GM12878 (cell line): ENCODE results near the gene NPAS3. TPM values are rescaled to one million over a fixed set of nuclear protein-coding genes. Genes with fewer than 3 reads are reported as not detected.

Source experiments
- ATAC-seq: fragments of 200-7000 bp; cut with Tn5 transposase; 3 replicates; pipeline ENCODE4 v1.9.1; 2020; ENCODE audit warnings: mild to moderate bottlenecking, moderate library complexity
- BruUV-seq: library from RNA; stranded (reverse); fragments of 400-500 nt; replicated peaks from 2 replicates; lab custom pipeline; 2021; lab: Mats Ljungman, UMichigan
- CTCF ChIA-PET: fragments of 300-600 bp; sonication (Branson Sonifier 250); formaldehyde crosslinking; extraction: SDS; loops from one replicate; lab custom pipeline; 2021; ENCODE audit warnings: inconsistent platforms; lab: Yijun Ruan, JAX
- POLR2A ChIA-PET: fragments of 350-600 bp; formaldehyde crosslinking; extraction: SDS; loops from one replicate; lab custom pipeline; 2021; ENCODE audit warnings: inconsistent platforms; lab: Charles Lee
- RAD21 ChIA-PET: fragments of 300-600 bp; sonication (Branson Sonifier 250); formaldehyde crosslinking; loops from one replicate; lab custom pipeline; 2023; ENCODE audit warnings: antibody characterized with exemption; ENCODE audit not compliant: unreplicated experiment; lab: Charles Lee
- SMC1A ChIA-PET: fragments of 300-600 bp; sonication (Branson Sonifier 250); formaldehyde crosslinking; loops from one replicate; lab custom pipeline; 2023; ENCODE audit not compliant: unreplicated experiment, uncharacterized antibody; lab: Charles Lee
- DNase-seq: peaks from one replicate; pipeline ENCODE4 v3.0.0-alpha.2; 2011; ENCODE audit warnings: low read depth, low spot score
- FAIRE-seq: peaks from 3 replicates; lab custom pipeline; 2011; peaks lifted over from hg19 to GRCh38; lab: Jason Lieb, UNC
- H2AFZ ChIP-seq: 2 replicates; pipeline ENCODE4 v1.6.0; 2011; ENCODE audit warnings: low read depth, low read length, control low read depth; ENCODE audit not compliant: control insufficient read depth
- H3K27ac ChIP-seq: 2 replicates; pipeline ENCODE4 v1.5.1; 2011; ENCODE audit warnings: control low read depth; ENCODE audit not compliant: control insufficient read depth, insufficient read depth
- H3K27me3 ChIP-seq, 2 experiments: replicated peaks in 1 of 2; 2 replicates each; pipeline versions ENCODE4 v1.6.0 to v1.6.1; 2011; ENCODE audit warnings: low read length in 1 of 2; ENCODE audit not compliant: control insufficient read depth in 2 of 2, insufficient read depth in 2 of 2
- H3K36me3 ChIP-seq, 2 experiments: 2 replicates each; pipeline ENCODE4 v1.5.1; 2011; ENCODE audit warnings: low read length in 1 of 2; ENCODE audit not compliant: control insufficient read depth in 2 of 2, insufficient read depth in 2 of 2
- H3K4me1 ChIP-seq: 2 replicates; pipeline ENCODE4 v1.6.1; 2011; ENCODE audit warnings: mild to moderate bottlenecking, low read length, moderate library complexity, mixed read lengths; ENCODE audit not compliant: control insufficient read depth, insufficient read depth
- H3K4me2 ChIP-seq: 2 replicates; pipeline ENCODE4 v1.6.0; 2011; ENCODE audit warnings: control low read depth; ENCODE audit not compliant: control insufficient read depth, insufficient read depth
- H3K4me3 ChIP-seq: fragments of 200-600 bp; sonication (generic); 2 replicates; pipeline ENCODE4 v1.5.1; 2016
- H3K79me2 ChIP-seq: 2 replicates; pipeline ENCODE4 v1.6.0; 2011; ENCODE audit warnings: low read length; ENCODE audit not compliant: control insufficient read depth, insufficient read depth
- H3K9ac ChIP-seq: 2 replicates; pipeline ENCODE4 v1.8.0; 2011; ENCODE audit warnings: low read length, control low read depth, mixed read lengths; ENCODE audit not compliant: control insufficient read depth, insufficient read depth
- H3K9me3 ChIP-seq: replicated peaks from 3 replicates; pipeline ENCODE4 v1.5.1; 2011; ENCODE audit warnings: mild to moderate bottlenecking, low read length; ENCODE audit not compliant: control insufficient read depth, insufficient read depth
- H4K20me1 ChIP-seq: 2 replicates; pipeline ENCODE4 v1.6.0; 2011; ENCODE audit not compliant: control insufficient read depth, insufficient read depth
- CHD1 ChIP-seq: IDR thresholded peaks from 2 replicates; pipeline ENCODE4 v1.6.1; 2012; ENCODE audit warnings: low read depth, low read length, improper control_type of control experiment
- CREB1 ChIP-seq: IDR thresholded peaks from 2 replicates; pipeline ENCODE4 v1.6.1; 2012; ENCODE audit warnings: low read depth, mild to moderate bottlenecking, inconsistent platforms
- JUNB ChIP-seq: IDR thresholded peaks from 2 replicates; pipeline ENCODE4 v1.6.1; 2016; ENCODE audit warnings: antibody characterized with exemption, mild to moderate bottlenecking
- PML ChIP-seq: IDR thresholded peaks from 2 replicates; pipeline ENCODE4 v1.6.1; 2012; ENCODE audit warnings: low read length, inconsistent platforms
- RBBP5 ChIP-seq: fragments of 200-600 bp; sonication (generic); conservative IDR thresholded peaks from 2 replicates; pipeline ENCODE4 v1.6.1; 2016
- SMC3 ChIP-seq: IDR thresholded peaks from 2 replicates; pipeline ENCODE4 v1.6.1; 2011; ENCODE audit warnings: low read length, improper control_type of control experiment, borderline replicate concordance
- SUPT20H ChIP-seq: IDR thresholded peaks from 2 replicates; pipeline ENCODE4 v1.6.1; 2011; ENCODE audit warnings: low read depth, mild to moderate bottlenecking, low read length, moderate library complexity, borderline replicate concordance; ENCODE audit not compliant: control insufficient read depth
- ZBED1 ChIP-seq: IDR thresholded peaks from 2 replicates; pipeline ENCODE4 v1.6.1; 2016; ENCODE audit warnings: borderline replicate concordance
- ZNF622 ChIP-seq: fragments of 450-650 bp; IDR thresholded peaks from 2 replicates; pipeline ENCODE4 v1.6.1; 2017; ENCODE audit warnings: mild to moderate bottlenecking, inconsistent platforms
- WGBS: methylation state at CpG from one replicate; pipeline ENCODE4 v1.1.6; 2016; ENCODE audit warnings: low lambda C conversion rate; ENCODE audit not compliant: insufficient replicate concordance, insufficient coverage; ENCODE audit errors: missing lambda C conversion rate; 5-methylcytosine and 5-hydroxymethylcytosine counted together
- in situ Hi-C: fragments of 300-500 bp; cut with MboI; formaldehyde crosslinking; loops from 9 replicates; pipeline ENCODE4 v1.14.3; 2018; ENCODE audit warnings: mixed read lengths
- intact Hi-C: fragments of 100-400 bp; cut with micrococcal nuclease; formaldehyde crosslinking; loops from one replicate; pipeline ENCODE4 v1.14.2; 2022; ENCODE audit not compliant: unreplicated experiment
- polyA plus RNA-seq, 11 experiments: library from polyadenylated mRNA; depleted of rRNA in 4 of 11; unstranded in 6 of 11; stranded (reverse) in 5 of 11; fragments of >200 nt; fragmentation: Nextera tagmentation in 4 of 11; fragmentation: Illumina TruSeq in 1 of 11; extraction: Ambion mirVana in 4 of 11; extraction: Trizol in 1 of 11; gene quantifications; 1 replicate in 1 of 11; 2 replicates in 10 of 11; pipeline versions ENCODE4 v1.2.1 to v1.2.3, GENCODE V29; 2011 to 2016; ENCODE audit warnings: inconsistent platforms in 2 of 11, missing spikeins in 2 of 11, low read depth in 1 of 11
- total RNA-seq, 4 experiments: library from RNA; depleted of rRNA in 3 of 4; stranded (reverse); fragments of >200 nt in 3 of 4; fragmentation: Illumina TruSeq in 1 of 4; extraction: Trizol in 1 of 4; gene quantifications; 2 replicates each; pipeline versions ENCODE4 v1.2.1 to v1.2.3, GENCODE V29; 2013 to 2021
- TF ChIP-seq, protein P1 (sequence below): fragments of 450-650 bp; IDR thresholded peaks from 2 replicates; pipeline ENCODE4 v1.6.1; 2017; ENCODE audit warnings: mild to moderate bottlenecking, moderate library complexity
- TF ChIP-seq, protein P2 (sequence below): IDR thresholded peaks from 2 replicates; pipeline ENCODE4 v1.6.1; 2012; ENCODE audit warnings: low read depth, low read length, improper control_type of control experiment

Gene NPAS3
- total and polyA plus RNA-seq, 10 of the 15 experiments (the other 5 are each of a cell fraction or from before 2014, with no cell fraction given) = under 0.01 to 2.7 (median 0.03) TPM; not detected in 6

DNA sequence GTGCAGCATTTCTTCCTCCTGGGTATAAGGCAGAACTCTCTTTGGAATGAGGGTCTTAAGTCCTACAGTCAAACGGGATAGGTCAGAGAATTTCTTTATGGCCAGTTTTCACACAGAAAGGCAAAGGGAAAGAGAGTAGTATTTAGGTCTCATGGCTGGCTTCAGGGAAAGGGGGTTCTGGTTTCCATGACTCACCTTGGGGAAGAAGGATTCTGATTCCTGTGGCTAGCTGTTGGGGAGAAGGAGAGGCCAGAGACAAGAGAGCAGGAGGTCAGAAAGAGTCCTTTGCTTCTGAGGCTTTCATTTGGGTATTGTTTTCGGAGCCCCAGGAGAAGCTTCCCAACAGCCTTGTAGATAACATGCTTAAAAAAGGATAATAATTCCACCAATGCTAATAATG, 332.5 kb downstream of the NPAS3 start:
- ChIA-PET RAD21 (no interaction called here), SMC1A (interaction anchor here (0.6 kb wide), 1 partner anchor 25 kb away, joined by 3 read pairs; no protein-coding TSS in a partner anchor), POLR2A (no interaction called here), CTCF (no interaction called here)
- in situ Hi-C loops = no loop called here
- no peak overlapping the region for H3K27ac ChIP-seq
- no peaks in the 10 kb centered on the region for H3K27me3 ChIP-seq
- BruUV-seq = no TSS peak
- H3K79me2 ChIP-seq = no peaks in the 10 kb centered on the region
- no peak for FAIRE-seq
- no peaks in the 10 kb centered on the region for H4K20me1 ChIP-seq
- H3K36me3 ChIP-seq = no peaks in the 10 kb centered on the region
- intact Hi-C loops = no loop called here
- ATAC-seq = no peak
- no peaks in the 10 kb centered on the region for H3K4me1 ChIP-seq
- no peak overlapping the region for H3K4me2 ChIP-seq
- no peak for DNase-seq
- no peak overlapping the region for H3K9ac ChIP-seq
- no peaks in the 10 kb centered on the region for H3K9me3 ChIP-seq
- H3K4me3 ChIP-seq = no peak overlapping the region
- WGBS = 0% methylated on average over 2 of the region's 2 CpGs
- no peak overlapping the region for H2AFZ ChIP-seq
- TF ChIP-seq, protein P1, sequence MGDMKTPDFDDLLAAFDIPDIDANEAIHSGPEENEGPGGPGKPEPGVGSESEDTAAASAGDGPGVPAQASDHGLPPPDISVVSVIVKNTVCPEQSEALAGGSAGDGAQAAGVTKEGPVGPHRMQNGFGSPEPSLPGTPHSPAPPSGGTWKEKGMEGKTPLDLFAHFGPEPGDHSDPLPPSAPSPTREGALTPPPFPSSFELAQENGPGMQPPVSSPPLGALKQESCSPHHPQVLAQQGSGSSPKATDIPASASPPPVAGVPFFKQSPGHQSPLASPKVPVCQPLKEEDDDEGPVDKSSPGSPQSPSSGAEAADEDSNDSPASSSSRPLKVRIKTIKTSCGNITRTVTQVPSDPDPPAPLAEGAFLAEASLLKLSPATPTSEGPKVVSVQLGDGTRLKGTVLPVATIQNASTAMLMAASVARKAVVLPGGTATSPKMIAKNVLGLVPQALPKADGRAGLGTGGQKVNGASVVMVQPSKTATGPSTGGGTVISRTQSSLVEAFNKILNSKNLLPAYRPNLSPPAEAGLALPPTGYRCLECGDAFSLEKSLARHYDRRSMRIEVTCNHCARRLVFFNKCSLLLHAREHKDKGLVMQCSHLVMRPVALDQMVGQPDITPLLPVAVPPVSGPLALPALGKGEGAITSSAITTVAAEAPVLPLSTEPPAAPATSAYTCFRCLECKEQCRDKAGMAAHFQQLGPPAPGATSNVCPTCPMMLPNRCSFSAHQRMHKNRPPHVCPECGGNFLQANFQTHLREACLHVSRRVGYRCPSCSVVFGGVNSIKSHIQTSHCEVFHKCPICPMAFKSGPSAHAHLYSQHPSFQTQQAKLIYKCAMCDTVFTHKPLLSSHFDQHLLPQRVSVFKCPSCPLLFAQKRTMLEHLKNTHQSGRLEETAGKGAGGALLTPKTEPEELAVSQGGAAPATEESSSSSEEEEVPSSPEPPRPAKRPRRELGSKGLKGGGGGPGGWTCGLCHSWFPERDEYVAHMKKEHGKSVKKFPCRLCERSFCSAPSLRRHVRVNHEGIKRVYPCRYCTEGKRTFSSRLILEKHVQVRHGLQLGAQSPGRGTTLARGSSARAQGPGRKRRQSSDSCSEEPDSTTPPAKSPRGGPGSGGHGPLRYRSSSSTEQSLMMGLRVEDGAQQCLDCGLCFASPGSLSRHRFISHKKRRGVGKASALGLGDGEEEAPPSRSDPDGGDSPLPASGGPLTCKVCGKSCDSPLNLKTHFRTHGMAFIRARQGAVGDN = no peak

DNA sequence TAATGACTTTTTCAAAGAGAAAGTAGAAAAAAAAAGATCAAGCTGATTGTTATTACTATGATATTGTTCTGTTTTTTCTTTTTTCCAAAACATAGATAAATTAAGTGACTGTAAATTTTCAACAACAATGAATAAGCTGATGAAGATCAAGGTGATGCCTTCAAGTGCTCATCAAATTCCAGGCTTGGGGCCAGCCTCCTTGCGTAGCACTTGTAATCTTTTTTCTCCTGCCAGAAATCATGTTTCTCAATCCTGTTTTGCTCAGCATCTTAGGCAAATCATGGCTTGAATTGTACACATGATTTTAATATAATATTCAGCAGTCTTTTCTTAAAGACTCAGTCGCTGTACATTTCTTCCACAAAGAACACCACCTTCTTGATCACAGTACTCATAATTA, 333.2 kb downstream of the NPAS3 start:
- Histone ChIP-seq H3K4me3 (no peak overlapping the region), H3K4me1 (no peaks in the 10 kb centered on the region), H3K79me2 (no peaks in the 10 kb centered on the region), H4K20me1 (no peaks in the 10 kb centered on the region), H3K27ac (no peak overlapping the region), H2AFZ (no peak overlapping the region), H3K27me3 (no peaks in the 10 kb centered on the region), H3K36me3 (no peaks in the 10 kb centered on the region), H3K9me3 (no peaks in the 10 kb centered on the region), H3K4me2 (no peak overlapping the region), H3K9ac (no peak overlapping the region)
- ATAC-seq (no peak), FAIRE-seq (no peak), DNase-seq (no peak)
- intact Hi-C loops = no loop called here
- WGBS = 34% methylated on average over 2 of the region's 2 CpGs
- TF ChIP-seq ZNF622 (no peak), PML (no peak), SUPT20H (no peak), CREB1 (no peak), ZBED1 (no peak), JUNB (no peak), SMC3 (no peak), RBBP5 (no peak), CHD1 (no peak)
- TF ChIP-seq, protein P2, sequence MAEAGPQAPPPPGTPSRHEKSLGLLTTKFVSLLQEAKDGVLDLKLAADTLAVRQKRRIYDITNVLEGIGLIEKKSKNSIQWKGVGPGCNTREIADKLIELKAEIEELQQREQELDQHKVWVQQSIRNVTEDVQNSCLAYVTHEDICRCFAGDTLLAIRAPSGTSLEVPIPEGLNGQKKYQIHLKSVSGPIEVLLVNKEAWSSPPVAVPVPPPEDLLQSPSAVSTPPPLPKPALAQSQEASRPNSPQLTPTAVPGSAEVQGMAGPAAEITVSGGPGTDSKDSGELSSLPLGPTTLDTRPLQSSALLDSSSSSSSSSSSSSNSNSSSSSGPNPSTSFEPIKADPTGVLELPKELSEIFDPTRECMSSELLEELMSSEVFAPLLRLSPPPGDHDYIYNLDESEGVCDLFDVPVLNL = no peak
- ChIA-PET CTCF (no interaction called here), SMC1A (no interaction called here), RAD21 (no interaction called here), POLR2A (no interaction called here)
- in situ Hi-C loops = no loop called here
- BruUV-seq = no TSS peak
